ENCODE data around the gene MLANA.

MLANA gene

DNA sequence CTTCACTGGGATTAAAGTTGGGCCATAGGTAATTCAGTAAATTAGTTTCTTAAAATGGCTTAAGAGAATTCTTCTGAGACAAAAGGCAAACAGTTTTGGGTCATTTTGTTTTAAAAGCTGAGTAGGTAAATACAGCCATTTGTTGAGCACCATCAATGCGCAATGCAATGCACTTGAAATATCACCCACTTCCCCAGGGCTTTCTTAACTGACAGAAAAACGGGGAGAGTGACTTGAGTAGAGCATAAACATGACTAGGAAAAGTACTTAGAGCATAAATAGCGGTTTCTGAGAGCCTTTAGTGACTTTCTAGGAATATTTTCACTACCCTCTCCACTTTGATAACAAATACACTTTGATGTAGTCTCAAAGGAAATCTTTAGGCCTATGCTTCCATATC is 27.2 kb downstream of the MLANA start:
- no peak overlapping the region for H3K27ac ChIP-seq
- TF ChIP-seq CTCF (conservative IDR thresholded peaks at IDR 0.05) = no peak

DNA sequence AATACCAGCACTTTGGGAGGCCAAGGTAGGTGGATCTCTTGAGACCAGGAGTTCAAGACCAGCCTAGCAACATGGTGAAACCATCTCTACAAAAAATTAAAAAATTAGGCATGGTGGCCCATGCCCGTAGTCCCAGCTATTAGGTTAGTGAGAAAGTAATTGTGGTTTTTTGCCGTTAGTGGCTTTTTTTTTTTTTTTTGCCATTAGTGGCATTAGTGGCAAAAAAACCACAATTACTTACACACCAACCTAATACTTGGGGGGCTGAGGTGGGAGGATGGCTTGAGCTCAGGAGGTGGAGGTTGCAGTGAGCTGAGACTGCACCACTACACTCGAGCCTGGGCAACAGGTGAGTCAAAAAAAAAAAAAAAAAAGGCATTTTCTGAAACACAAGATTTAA is 27.8 kb downstream of the MLANA start:
- no peak overlapping the region for H3K27ac ChIP-seq
- no peak for TF ChIP-seq CTCF (conservative IDR thresholded peaks at IDR 0.05)

- TF ChIP-seq CTCF (conservative IDR thresholded peaks at IDR 0.05) = no peak
- no peak overlapping the region for H3K27ac ChIP-seq
Measured at GRCh38 chr9:5920860-5921328, 30.2 kb downstream of the MLANA start.

DNA sequence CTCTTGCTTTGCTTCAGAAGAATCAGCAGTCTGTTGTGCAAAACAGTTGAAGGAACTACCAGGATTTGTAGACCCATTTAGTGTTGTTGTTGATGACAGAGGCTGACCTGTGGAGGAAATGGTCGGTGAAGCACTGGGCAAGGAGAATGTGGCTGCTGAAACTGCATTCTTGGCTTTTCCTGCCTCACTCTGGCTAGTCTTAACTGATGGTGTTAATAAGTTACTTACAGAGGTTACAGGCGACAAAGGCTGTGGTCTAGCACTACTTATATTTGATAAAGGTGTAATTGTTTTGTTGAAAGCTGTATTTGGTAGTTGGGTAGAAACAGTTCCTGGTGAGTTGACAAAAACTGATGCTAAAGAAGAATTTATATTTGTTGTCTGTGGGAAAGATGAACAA is 31.5 kb downstream of the MLANA start:
- no peak for TF ChIP-seq CTCF (conservative IDR thresholded peaks at IDR 0.05)

DNA sequence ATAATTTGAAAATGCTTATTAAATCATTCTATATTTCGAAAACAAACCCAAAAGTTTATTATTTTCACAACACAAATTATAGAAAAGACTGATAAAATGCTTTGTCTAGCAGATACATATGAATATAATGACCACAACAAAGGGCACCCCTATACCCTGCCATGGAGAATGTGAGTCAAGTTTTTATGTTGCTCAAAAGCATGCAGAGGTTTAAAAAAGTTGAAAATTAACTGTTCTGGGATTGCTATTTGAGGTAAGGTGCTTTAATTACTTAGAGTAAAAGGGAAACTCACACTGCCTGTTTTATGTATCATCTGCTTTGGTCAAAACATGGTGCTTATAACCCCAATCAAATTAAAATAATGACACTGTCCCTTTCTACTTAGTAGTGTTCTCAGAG is 41.0 kb downstream of the MLANA start:
- no peak overlapping the region for H3K27ac ChIP-seq
- TF ChIP-seq CTCF (conservative IDR thresholded peaks at IDR 0.05) = no peak

More for the DNA sequence above, 31.5 kb downstream of the MLANA start:
- no peak overlapping the region for H3K27ac ChIP-seq

GRCh38 chr9:5938449-5938848 is 47.8 kb downstream of the MLANA start:
- no peak for TF ChIP-seq CTCF (conservative IDR thresholded peaks at IDR 0.05)
- no peak overlapping the region for H3K27ac ChIP-seq

DNA sequence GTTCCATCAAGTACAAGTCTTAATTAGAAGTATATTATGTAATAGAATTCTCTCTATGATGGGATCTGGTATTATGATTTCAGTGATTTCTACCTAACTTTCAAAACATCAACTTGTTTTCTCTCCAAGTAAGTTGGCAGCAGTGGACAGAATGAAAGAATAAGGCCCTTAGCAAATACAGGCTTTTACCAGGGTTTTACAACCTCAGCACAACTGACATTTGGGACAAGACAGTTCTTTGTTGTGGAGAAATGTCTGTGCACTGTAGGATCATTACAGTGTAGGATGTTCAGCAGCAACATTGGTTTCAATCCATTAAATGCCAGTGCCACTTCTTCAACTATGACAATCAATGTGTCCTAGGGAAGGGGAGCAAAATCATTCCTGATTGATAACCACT is 48.8 kb downstream of the MLANA start:
- no peak overlapping the region for H3K27ac ChIP-seq
- TF ChIP-seq CTCF (conservative IDR thresholded peaks at IDR 0.05) = no peak

DNA sequence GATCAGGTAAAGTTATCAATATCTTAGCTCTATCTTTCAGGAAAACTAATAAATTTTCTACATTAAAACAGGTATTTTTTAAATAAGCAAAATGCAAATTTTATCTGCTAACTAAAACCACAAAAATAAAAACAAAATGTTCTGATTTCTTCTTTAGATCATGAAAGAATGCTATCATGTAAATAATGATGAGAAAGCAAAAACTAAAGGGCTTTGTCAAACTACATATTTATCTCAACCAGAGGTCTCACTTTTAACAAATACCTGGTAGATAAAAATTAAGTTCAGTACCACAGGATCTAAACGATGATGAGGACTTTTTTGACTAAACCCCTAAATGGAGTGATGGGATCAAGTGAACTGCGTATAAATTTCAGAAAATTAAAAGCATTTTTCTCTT is 50.5 kb downstream of the MLANA start:
- no peak overlapping the region for H3K27ac ChIP-seq
- TF ChIP-seq CTCF (conservative IDR thresholded peaks at IDR 0.05) = no peak

All from VCaP (cell line).